HCEC 1CT (cell line): ENCODE results near the gene DUSP9.

Source experiments
- DNase-seq: peaks from one replicate; pipeline ENCODE4 v3.0.0-alpha.2; 2017

The DUSP9 gene

DNA sequence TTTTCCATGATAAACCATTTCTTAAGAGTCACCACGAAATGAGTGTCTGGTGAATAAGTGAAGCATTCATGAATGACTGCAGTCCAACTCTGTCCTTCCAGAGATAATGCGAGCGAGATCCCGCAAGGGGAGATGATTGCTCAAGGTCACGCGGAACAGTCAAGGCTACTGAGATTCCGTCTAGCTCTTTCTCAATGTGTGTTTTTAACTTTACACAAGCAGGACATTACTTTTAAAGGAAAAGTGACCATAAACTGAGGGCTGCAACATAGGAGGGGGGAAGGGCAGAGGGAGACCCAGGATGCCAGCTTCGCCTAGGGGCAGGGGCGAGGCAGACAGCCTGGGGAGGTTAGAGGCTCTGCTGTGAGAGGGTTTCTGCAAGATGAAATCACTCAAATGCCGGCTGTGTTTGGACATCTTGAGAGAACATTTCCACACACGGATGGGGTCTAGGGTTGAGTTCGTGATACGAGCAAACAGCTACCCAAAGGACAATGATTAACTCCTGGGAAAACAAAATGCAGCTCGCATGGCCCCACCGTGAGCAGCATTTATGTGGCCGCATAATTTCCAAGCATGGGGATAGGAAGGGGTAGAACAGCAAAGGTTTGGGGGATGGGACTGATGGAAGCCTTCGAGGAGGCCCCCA lies 24.2 kb upstream of the DUSP9 start:
- no peak for DNase-seq

DNA sequence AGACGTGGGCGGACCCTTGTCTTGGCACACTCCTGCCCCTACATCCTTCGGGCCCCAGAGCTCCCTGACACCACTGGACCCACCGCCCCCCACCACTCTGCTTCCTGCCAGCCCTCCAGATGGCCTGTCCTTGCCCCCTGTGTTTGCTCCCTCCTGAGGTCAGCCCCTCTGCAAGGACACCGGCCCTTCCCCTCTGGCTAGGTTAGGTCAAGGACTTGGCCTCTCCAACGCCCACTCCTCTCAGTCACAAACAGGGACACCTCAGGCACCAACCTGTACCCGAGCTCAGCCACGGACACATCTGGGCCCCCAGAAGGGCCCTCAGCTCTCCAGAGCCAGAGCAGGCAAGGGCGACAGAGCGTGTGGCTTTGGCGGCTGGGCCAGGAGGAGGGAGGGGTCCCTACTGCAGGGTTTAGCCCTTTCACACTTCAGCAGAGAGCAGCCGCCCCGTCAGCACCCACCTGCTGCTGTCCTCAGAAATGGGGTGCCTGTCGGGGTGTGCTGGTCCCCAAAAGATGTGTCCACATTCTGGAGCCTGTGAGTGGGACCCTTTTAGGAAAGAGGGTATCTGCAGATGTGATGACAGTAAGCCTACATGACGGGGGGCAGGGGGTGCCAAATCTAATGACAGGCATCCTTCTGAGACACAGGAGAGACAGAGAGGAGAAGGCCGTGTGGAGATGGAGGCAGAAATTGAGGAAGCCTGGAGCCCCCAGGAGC lies 23.5 kb upstream of the DUSP9 start:
- no peak for DNase-seq

DNA sequence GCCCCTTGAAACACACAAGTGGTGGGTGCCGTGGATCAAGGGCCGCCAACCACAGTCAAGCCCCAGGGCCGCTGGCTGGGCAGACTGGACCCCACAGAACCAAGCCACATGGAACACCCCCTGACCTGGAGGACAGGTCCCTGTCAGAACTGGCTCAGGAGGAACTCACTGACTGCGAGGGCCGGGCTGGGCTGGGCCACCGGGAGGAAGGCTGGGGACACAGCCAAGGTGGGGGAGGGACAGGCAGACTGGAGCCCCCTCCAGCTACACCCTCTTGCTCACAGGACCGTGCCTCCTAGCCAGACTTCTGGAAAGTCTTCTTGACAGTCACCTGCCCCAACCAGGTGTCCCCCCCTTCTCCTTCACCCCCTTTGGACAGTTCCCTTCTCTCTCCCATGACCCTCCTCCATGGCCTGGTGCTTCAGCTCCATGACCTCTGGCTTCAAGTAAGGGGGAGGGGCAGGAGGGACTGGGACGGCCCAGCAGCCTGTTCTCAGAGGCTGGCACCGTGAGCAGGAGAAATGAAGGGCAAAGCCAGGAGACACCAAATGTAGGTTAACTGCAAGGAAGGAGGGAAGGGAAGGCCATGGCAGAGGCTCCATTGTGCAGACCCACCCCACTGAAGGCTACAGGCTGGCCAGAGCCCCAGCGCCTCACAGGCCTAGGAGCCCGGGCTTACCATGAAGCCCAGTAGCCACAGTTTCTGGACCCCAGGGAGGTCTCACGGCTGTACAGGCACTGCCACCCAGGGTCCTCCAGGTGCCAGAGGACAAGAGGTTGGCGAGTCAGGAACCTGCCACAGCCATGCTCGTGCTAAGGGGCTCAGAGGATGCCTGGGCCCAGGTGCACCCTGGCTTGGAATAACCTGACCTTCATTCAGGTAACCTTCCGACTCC lies 22.6 kb upstream of the DUSP9 start:
- no peak for DNase-seq

DNA sequence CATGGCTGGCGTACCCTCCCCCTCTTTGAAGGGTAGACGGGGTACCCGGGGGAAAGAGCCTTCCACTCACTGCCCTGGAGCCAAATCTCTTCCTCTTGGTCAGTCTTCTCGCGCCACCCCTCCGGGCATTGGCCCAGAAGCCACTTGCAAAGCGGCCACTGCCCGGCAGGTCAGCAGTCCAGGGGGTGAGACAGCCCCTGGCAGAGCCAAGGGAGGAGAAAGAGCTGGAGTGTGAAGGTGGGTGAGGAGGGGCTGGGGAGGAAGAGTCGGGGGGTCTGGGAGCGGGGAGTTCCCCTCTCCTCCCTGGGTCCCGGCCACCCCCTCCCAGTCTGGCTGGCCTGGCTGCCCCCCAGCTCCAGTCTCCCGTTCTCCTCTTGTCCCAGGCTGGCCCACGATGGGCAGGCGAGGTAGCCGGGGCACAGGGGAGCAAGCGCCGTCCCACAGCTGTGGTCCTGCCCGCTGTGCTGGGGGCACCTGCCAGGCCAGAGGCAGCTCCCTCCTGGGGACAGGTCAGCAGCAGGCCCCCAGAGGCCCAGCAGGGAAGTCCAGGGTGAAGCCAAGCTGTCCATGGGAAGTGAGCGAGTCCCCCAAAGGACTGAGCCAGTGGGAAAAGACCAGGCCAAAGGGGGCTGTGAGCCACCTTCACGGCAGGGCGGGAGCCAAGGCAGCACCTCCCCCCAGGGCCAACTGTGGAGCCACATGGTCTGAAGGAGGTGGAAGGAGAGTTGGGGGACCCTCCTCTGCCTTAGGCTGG lies 21.6 kb upstream of the DUSP9 start:
- no peak for DNase-seq

DNA sequence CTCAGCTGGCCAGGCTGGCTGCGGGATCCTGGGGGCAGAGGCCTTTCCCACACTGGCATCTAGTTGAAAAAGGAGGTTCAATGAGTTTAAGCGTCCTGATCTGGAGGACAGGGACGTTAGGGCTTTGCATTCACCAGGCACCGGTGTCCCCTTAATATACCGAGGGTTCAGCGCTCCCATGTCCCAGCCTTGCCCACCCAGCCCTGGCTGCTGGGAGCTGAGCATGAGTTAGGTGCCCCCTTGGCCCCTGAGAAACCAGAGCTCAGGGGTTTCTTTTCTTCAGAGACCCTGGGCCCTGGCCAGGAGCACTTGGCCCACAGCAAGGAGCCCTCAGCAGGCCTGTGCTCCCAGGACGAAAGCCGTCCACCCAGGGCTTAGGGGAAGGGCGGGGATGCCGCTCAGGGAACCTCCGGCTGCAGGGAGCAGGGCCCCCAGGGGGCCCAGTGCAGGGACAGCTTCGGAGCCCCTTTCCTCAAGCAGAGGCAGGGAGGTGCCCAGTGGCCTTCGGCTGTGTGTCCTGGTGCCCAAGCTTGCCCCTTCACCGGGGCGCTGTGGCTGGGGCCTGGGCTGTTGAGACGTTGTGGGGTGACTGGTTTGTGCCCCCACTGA lies 20.9 kb upstream of the DUSP9 start:
- DNase-seq: no peak

DNA sequence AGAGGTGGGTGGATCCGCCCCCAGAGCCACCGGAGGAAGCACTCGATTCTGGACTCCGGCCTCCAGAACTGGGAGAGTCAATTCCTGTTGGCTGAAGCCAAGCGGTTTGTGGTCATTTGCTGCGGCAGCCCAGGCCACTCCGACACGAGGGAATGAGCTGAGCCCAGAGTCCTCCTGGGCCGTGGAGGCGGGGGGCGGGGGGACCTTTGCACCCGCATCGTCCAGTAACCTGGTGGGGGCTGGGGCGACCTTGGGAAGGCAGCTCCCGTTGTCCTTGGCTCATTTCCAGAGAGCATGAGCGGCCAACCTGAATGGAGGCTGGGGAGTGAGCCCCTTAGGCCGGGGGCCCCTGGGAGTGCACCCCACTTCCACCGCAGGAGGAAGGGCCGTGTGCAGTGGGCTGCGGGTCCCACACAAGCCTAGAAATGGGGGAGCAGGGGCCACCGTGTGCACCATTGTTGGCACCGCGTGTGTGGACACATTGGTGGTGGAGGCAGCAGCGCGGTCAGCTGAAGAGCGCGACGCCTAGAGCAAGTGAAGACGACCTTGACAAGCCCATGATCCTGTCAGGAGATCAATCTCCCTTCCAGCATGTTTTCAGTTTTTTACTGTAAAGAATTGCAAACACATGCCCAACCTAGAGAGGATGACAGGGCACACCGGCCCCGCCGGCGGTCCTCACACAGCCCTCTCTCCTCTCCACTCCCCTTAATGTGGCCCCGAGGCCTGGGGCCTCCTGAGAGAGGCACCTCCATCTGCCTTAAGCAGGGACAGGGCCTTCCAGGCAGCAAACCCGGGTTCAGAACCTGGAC lies 19.9 kb upstream of the DUSP9 start:
- DNase-seq: no peak

DNA sequence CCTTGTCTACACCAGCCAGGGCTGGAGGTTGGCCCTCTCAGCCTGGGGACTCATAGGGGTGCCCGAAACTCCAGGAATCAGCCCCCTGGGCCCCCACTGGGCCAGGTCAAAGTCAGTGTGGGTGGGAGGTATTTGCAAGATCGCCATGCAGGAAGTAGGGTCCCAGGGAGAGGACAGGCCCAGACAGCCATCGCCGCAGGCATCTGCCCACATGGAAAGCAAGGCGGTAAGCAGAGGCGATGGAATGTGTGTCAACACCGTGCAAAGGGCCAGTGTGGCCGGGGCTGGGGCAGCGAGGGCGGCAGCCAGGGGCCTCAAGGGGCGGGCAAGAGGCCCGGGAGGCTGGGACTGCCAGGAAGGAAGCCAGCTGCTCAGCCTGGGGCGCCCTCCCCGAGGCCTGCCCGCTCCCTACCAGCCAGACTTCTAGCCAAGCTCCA lies 19.3 kb upstream of the DUSP9 start:
- no peak for DNase-seq

DNA sequence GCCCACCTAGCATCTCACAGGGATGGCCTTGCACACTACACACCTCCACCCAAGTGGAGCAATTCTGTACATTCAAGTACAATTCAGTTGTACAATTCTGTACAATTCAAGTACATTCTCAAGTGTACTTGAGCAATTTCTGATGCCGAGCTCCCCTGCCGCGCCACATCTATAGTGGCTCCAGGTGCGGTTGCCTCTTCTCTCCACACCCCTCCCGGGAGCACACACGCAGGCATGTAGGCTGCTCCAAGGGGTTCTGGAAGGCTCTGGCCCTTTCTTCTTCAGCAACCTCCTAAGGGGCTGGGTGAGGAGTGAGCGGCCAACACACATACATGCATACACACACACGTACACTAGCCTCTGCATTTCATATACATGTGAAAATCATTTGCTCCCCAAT lies 18.9 kb upstream of the DUSP9 start:
- no peak for DNase-seq

DNA sequence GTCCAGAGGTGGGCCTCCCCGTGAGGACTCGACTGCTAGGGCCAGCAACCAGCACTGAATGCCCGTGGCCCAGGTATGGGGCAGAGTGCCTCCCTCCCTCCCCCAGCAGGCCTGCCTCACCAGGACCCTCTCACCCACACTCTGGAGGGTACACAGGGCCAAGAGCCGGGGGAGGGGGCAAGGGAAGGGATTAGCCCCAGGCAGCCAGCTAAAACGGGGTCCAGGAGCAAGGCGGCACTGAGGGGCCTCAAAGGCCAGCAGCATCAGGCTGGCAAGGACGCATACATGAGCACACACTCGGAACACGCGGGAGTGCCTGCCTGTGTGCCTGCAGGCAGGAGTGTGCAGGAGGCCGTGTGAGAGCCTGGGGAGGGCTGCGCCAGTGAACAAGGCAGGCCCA lies 18.3 kb upstream of the DUSP9 start:
- no peak for DNase-seq

DNA sequence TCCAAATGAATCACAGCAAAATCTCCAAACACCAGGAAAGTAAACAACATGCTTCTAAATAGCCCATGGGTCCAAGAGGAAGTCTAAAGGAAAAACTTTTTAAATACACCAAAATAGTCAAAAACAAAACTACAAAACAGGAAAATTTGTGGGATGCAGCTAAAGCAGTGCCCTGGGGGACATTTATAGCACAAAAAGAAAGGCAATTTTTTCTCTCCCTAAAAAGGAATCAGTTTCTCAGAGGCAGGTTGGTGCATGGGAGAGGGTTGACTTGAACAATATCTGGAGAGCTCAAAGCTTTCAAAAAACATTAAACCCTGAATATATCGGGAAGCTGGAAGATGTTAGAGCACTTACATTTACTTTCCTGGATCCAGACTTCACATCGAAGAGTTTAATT lies 15.7 kb upstream of the DUSP9 start:
- DNase-seq: no peak

DNA sequence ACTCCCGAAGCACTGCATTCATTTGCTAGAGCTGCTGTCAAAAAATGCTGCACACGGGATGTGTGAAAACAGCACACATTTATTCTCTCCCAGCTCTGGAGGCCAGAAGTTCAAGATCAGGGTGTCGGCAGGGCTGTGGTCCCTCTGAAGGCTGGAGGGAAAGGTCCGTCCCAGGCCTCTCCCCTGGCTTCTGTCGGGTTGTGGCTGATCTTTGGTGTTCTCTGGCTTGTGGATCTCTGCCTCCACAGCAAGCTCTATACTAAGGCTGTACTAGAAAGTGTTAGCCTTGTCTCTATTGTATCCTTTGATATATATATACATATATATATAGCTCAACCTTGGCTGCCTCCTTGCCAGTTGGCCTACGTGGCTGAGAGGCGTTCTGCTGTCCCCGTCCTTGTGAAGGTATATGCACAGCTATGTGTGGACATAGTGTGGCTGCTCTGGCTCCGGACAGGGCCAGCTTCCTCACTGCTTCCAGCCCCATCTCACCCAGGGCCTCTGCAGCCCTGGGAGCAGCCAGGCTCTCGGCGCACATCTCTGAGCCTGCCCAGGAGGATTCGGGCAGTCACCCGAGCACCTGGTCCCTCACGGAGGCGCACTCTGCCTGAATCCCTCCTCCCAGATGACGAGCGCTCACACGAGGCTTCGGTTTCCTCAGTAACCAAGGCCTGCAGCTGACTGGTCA lies 15.0 kb upstream of the DUSP9 start:
- no peak for DNase-seq

DNA sequence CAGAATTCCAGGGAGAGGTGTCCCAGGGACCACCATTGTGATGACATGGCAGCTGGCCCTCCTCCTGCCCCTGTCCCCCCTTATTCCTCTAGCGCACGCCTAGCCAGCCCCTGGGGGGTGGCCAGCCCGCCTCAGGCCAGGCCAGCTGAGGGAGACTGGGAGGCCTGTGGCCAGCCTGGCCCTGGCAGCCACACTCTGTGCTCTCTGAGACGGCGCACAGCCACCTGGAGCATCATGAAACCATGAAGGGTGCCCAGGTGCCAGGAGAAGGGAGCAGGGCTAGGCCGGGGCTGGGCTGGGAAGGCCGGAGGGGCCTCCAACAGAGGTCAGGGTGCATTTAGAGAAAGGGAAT lies 14.4 kb upstream of the DUSP9 start:
- DNase-seq: no peak

DNA sequence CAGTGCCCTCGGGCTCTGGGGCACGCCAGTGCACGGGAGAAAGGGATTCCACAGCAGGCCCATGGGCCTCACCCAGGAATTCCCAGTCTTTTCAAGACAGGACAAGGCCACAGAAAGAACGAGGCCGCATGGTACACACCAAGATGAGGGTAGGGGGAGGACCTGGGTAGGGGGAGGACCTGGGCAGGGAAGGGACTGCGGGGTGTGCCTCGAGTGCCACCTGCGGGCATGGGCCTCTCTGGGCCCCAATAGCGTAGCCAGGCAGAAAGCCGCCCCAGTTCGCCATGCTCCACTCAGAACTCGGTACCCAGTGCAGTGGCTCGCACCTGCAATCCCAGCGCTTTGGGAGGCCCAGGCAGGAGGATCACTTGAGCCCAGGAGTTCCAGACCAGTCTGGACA lies 14.0 kb upstream of the DUSP9 start:
- no peak for DNase-seq

DNA sequence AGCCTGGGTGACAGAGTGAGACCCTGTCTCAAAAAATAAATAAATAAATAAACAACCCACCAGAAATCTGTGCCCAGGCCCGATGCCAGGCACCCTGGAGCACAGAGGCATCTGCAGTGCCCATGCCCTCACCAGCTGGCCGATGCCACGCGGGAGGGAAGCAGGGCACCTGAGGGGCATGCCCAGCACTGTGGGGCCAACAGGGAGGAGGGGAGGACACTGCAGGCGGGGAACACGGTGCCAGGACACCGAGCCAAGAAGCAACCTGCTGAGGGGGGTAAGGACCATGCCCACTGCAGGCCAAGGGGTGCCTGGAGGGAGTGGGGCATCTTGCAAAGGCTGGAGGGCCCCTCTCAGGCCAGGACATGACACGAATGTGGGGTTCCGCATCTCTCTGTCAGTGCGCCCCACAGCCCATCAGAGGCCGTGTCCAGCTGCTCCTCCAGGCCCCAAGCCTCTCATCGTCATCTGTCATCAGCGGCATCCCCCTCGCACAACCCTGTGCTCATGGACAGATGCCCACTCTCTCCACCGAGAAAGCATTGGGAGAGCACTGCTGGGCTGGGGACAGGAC lies 13.3 kb upstream of the DUSP9 start:
- no peak for DNase-seq

DNA sequence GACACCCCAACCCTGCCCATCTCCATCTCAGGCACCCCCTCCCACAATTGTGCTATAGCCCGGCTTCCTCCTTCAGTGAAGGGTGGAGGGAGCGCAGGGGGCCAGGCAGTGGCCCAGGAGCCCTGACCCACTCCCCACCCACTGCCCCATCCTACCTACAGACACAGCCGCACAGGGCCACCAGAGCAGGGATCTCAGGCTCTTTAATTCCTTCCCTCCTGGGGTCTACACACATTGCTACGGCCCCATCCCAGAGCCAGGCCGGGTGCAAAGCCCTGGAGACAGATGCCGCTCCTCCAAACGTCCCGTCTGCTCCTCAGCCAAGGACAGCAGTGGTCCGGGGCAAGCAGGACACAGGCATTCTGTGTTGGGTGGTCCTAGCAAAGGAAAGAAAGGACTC lies 12.8 kb upstream of the DUSP9 start:
- DNase-seq: no peak

DNA sequence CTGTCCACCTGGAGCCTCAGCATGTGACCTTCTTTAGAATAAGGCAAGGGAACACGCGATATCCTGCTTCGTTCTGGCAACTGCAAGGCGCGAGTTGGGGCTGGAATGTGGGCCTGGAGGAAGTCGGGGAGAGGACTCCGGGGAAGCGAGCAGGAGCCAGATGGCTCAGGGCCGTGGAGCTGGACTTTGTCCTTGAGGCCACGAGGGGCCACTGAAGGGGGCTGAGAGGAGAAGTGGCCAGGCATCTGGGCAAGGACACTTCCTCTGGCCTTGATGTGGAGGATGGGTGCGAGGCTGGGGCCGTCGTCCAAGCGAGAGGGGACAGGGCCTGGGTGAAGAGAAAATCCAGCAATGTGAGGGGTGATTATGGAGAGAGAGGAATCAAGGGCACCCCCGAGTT lies 12.2 kb upstream of the DUSP9 start:
- DNase-seq: no peak

DNA sequence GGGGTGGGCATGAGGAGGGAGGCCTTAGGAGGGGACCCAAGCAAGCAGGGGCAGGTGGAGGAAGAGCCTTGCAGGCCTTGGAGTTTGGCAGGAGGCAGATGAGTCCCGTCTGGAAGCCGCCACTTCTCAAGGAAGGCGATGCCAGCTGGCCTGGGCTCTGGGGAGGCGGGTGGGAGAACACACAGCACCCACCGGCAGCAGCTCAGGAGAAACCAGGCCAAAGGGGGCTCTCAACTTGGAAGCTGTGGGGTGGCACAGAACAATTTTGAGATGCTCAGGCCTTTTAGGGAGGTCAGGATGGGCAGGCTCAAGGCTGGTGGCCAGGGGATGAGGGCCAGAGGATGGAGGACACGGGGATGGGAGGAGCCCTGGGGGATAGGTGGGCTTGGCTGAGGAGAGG lies 11.6 kb upstream of the DUSP9 start:
- DNase-seq: no peak

DNA sequence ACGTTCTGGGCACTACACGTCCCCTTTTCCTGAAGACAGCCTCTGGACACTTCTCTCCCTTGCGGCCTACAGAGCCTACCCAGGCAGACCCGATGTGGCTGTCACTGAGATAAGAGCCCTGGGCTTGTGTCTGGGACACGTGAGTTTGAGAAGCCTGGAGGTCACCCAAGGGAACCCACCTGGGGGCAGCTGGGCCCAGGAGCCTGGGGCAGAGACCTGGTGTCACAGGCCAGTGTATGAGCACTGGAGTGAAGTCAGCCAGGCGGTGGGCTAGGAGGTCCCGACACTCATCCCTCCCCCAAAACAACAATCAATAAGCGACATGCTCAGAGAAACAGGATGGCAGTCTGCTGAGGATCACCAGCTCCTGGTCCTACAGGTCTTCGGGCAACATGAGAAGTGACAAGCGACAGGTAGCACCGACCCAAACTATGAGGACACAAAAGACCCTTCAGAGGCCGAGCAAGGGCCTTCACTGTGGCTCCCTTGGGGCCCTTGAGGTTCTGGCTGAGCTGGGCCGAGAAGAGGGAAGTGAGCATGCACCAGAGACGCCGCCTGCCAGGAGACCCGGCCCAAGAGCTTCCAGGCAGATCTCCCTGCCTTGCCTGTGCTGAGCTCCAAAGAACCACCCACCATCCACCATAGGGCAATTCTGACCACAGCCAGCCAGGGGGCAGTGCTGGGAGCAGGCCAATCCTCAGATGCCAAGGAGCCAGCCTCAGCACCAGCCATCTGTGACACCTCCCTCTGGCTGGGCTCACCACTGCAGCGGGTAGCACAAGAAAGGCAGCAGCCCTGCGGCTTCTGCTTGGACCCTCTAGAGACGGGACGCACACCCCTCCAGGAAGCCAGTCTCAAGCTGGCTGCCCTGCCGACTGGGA lies 11.0 kb upstream of the DUSP9 start:
- no peak for DNase-seq

DNA sequence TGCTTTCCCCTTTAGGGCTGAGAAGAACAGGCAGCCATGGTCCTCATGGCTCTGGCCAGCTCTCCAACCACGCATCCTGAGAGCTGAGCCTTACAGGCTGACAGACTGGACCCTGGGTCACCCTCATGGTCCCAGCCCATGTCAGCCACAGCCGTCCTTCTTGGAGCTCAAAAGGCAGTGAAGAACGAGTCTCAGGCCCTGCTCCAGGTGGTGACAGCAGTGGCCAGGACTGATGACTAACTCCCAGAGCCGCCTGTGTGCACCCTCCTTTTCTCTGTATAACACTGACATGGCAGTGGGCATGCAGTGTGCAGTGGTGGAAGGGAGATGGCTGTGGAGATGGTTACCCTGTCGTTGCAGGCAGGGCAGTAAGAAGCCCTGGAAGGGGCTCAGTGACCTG lies 10.3 kb upstream of the DUSP9 start:
- DNase-seq: no peak
